K562 (cell line): Measurements from ENCODE around the gene KRT5. TPM values are rescaled to one million over a fixed set of nuclear protein-coding genes. Genes with fewer than 3 reads are reported as not detected.

ENCODE experiments used
- ATAC-seq: fragments of 200-7000 bp; cut with Tn5 transposase; 3 replicates; pipeline ENCODE4 v1.9.1; 2020; ENCODE audit warnings: moderate library complexity
- BruUV-seq: library from RNA; stranded (reverse); fragments of 400-500 nt; replicated peaks from 2 replicates; lab custom pipeline; 2021; lab: Mats Ljungman, UMichigan
- CTCF ChIA-PET: fragments of 300-600 bp; formaldehyde crosslinking; extraction: SDS; loops from one replicate; lab custom pipeline; 2021; ENCODE audit warnings: low intra/inter-chr PET ratio; lab: Yijun Ruan, JAX
- POLR2A ChIA-PET: fragments of 300-600, 350-650 bp; sonication (Branson Sonifier 250); formaldehyde crosslinking; extraction: SDS; loops from one replicate; lab custom pipeline; 2021; ENCODE audit warnings: antibody characterized with exemption, inconsistent platforms; lab: Yijun Ruan, JAX
- DNase-seq, 4 experiments: peaks; one replicate each; pipeline versions ENCODE4 v3.0.0 to v3.0.0-alpha.2; 2011 to 2018; ENCODE audit warnings: low spot score in 3 of 4, mixed read lengths in 3 of 4; ENCODE audit errors: extremely low read depth in 1 of 4
- FAIRE-seq: peaks from 2 replicates; lab custom pipeline; 2011; peaks lifted over from hg19 to GRCh38; lab: Jason Lieb, UNC
- H2AFZ ChIP-seq: 2 replicates; pipeline ENCODE4 v1.6.0; 2011; ENCODE audit warnings: low read depth, low read length, control low read depth, inconsistent platforms
- H3K27ac ChIP-seq: fragments of 200-600 bp; 3 replicates; pipeline ENCODE4 v1.8.0; 2011; ENCODE audit warnings: low read depth, mild to moderate bottlenecking, control low read depth, inconsistent platforms, low read length, moderate library complexity, mixed read lengths; ENCODE audit errors: extremely low read depth
- H3K27me3 ChIP-seq, 2 experiments: fragments of 300-600 bp in 1 of 2; 2 replicates in 1 of 2; 3 replicates in 1 of 2; pipeline versions ENCODE4 v1.6.0 to v1.8.0; 2011; ENCODE audit warnings: inconsistent platforms in 2 of 2, low read length in 2 of 2, mild to moderate bottlenecking in 1 of 2, mixed read lengths in 1 of 2, moderate library complexity in 1 of 2; ENCODE audit not compliant: control insufficient read depth in 2 of 2, insufficient read depth in 2 of 2
- H3K36me3 ChIP-seq: fragments of 300-600 bp; 3 replicates; pipeline ENCODE4 v1.8.0; 2011; ENCODE audit warnings: mild to moderate bottlenecking, low read length, inconsistent platforms; ENCODE audit not compliant: control insufficient read depth, insufficient read depth
- H3K4me1 ChIP-seq, 2 experiments: fragments of 200-600 bp in 1 of 2; replicated peaks in 1 of 2; 2 replicates in 1 of 2; 3 replicates in 1 of 2; pipeline versions ENCODE4 v1.5.1 to v1.8.0; 2011; ENCODE audit warnings: inconsistent platforms in 2 of 2, low read length in 2 of 2, mild to moderate bottlenecking in 1 of 2, mixed read lengths in 1 of 2, moderate library complexity in 1 of 2; ENCODE audit not compliant: control insufficient read depth in 2 of 2, insufficient read depth in 2 of 2
- H3K4me2 ChIP-seq: 2 replicates; pipeline ENCODE4 v1.6.1; 2011; ENCODE audit warnings: low read length, control low read depth, inconsistent platforms, mixed read lengths; ENCODE audit not compliant: insufficient read depth
- H3K4me3 ChIP-seq: fragments of 200-600 bp; sonication (generic), shearing (Covaris generic); 2 replicates; pipeline ENCODE4 v1.5.1; 2016; ENCODE audit warnings: control low read depth, inconsistent platforms
- H3K79me2 ChIP-seq: fragments of 200-600 bp; 3 replicates; pipeline ENCODE4 v1.8.0; 2011; ENCODE audit warnings: low read length, inconsistent platforms; ENCODE audit not compliant: control insufficient read depth, insufficient read depth
- H3K9ac ChIP-seq, 2 experiments: 2 replicates each; pipeline versions ENCODE4 v1.6.0 to v1.6.1; 2011; ENCODE audit warnings: low read depth in 2 of 2, low read length in 2 of 2, control low read depth in 1 of 2, inconsistent platforms in 1 of 2, mild to moderate bottlenecking in 1 of 2, mixed read lengths in 1 of 2; ENCODE audit not compliant: insufficient read depth in 1 of 2
- H3K9me1 ChIP-seq: one replicate; pipeline ENCODE4 v1.6.0; 2011; ENCODE audit warnings: inconsistent platforms, mild to moderate bottlenecking, low read length, moderate library complexity; ENCODE audit not compliant: control insufficient read depth, insufficient read depth
- H3K9me3 ChIP-seq: replicated peaks from 2 replicates; pipeline ENCODE4 v1.5.1; 2011; ENCODE audit warnings: low read depth, low read length, inconsistent platforms; ENCODE audit not compliant: control insufficient read depth, insufficient read depth
- H4K20me1 ChIP-seq: replicated peaks from 2 replicates; pipeline ENCODE4 v1.6.1; 2011; ENCODE audit warnings: low read length, inconsistent platforms, mixed read lengths; ENCODE audit not compliant: control insufficient read depth, insufficient read depth
- BRD4 ChIP-seq: fragments of 200-600 bp; sonication (generic); IDR thresholded peaks from 2 replicates; pipeline ENCODE4 v1.6.1; 2017; ENCODE audit warnings: inconsistent platforms
- ETS2 ChIP-seq: IDR thresholded peaks from 2 replicates; pipeline ENCODE4 v1.6.1; 2016; ENCODE audit warnings: borderline replicate concordance, missing genetic modification characterization, mild to moderate bottlenecking, moderate library complexity, missing compliant biosample characterization; ENCODE audit not compliant: poor library complexity, severe bottlenecking
- HCFC1 ChIP-seq: IDR thresholded peaks from 2 replicates; pipeline ENCODE4 v1.6.1; 2012; ENCODE audit warnings: low read depth, low read length, improper control_type of control experiment
- KLF1 ChIP-seq: fragments of 450-650 bp; IDR thresholded peaks from 2 replicates; pipeline ENCODE4 v1.6.1; 2016; ENCODE audit warnings: missing genetic modification characterization, missing compliant biosample characterization
- MAZ ChIP-seq, 2 experiments: fragments of 450-650 bp in 1 of 2; sonication (generic) in 1 of 2; formaldehyde crosslinking; IDR thresholded peaks in 1 of 2; conservative IDR thresholded peaks in 1 of 2; 2 replicates each; pipeline versions ENCODE4 v1.4.0 to v1.5.0; 2020; ENCODE audit warnings: mild to moderate bottlenecking in 1 of 2, missing genetic modification reagents in 1 of 2
- NFXL1 ChIP-seq: fragments of 450-650 bp; formaldehyde crosslinking; IDR thresholded peaks from 2 replicates; pipeline ENCODE4 v1.4.0; 2021; ENCODE audit warnings: mild to moderate bottlenecking
- PCBP1 ChIP-seq: fragments of 200-400 bp; formaldehyde crosslinking; IDR thresholded peaks from 2 replicates; pipeline ENCODE4 v1.6.1; 2018; ENCODE audit warnings: mild to moderate bottlenecking, low read depth, low read length; ENCODE audit not compliant: poor library complexity, severe bottlenecking
- PCBP2 ChIP-seq: fragments of 200-400 bp; formaldehyde crosslinking; IDR thresholded peaks from 2 replicates; pipeline ENCODE4 v1.6.1; 2018; ENCODE audit warnings: low read length, low read depth, mild to moderate bottlenecking, moderate library complexity; ENCODE audit not compliant: poor library complexity, severe bottlenecking
- POLR3A ChIP-seq: IDR thresholded peaks from 2 replicates; pipeline ENCODE4 v1.6.1; 2011; ENCODE audit warnings: borderline replicate concordance, mild to moderate bottlenecking, moderate library complexity; ENCODE audit not compliant: insufficient read length, insufficient read depth; ENCODE audit errors: extremely low read depth
- RHOXF2B ChIP-seq: fragments of 250-450 bp; sonication (Bioruptor Pico); conservative IDR thresholded peaks from 2 replicates; pipeline ENCODE4 v1.5.1; 2021
- SNRNP70 ChIP-seq: fragments of 200-400 bp; formaldehyde crosslinking; optimal IDR thresholded peaks from 2 replicates; pipeline ENCODE3; 2017; ENCODE audit warnings: low read depth, low read length
- U2AF2 ChIP-seq: fragments of 200-400 bp; formaldehyde crosslinking; optimal IDR thresholded peaks from 2 replicates; pipeline ENCODE3; 2017; ENCODE audit warnings: low read depth, mild to moderate bottlenecking, low read length
- ZNF184 ChIP-seq: sonication (generic); formaldehyde crosslinking; IDR thresholded peaks from 2 replicates; pipeline ENCODE4 v1.5.0; 2020; ENCODE audit warnings: missing genetic modification reagents
- ZNF57 ChIP-seq: fragments of 450-650 bp; formaldehyde crosslinking; IDR thresholded peaks from 2 replicates; pipeline ENCODE4 v1.4.0; 2020; ENCODE audit warnings: mild to moderate bottlenecking, moderate library complexity
- ZNF583 ChIP-seq: fragments of 250-450 bp; sonication (Bioruptor Pico); IDR thresholded peaks from 2 replicates; pipeline ENCODE4 v1.4.0; 2020
- ZNF696 ChIP-seq: fragments of 250-450 bp; sonication (Bioruptor Pico); conservative IDR thresholded peaks from 2 replicates; pipeline ENCODE4 v1.4.0; 2020; ENCODE audit warnings: mild to moderate bottlenecking, moderate library complexity
- WGBS: fragments of 100-300 bp; shearing (Covaris generic); methylation state at CpG from one replicate; pipeline ENCODE4 v1.1.6; 2016; ENCODE audit warnings: low coverage, mixed read lengths; ENCODE audit not compliant: insufficient coverage; ENCODE audit errors: missing lambda C conversion rate; 5-methylcytosine and 5-hydroxymethylcytosine counted together
- in situ Hi-C: fragments of 300-500 bp; cut with MboI; formaldehyde crosslinking; loops from 4 replicates; pipeline ENCODE4 v1.15.0; 2018; ENCODE audit warnings: inconsistent platforms, mixed read lengths
- intact Hi-C: fragments of 100-400 bp; cut with micrococcal nuclease; formaldehyde crosslinking; loops from 2 replicates; pipeline ENCODE4 v1.14.2; 2022
- polyA plus RNA-seq, 8 experiments: library from polyadenylated mRNA; depleted of rRNA in 4 of 8; stranded (reverse) in 5 of 8; unstranded in 3 of 8; fragments of >200 nt; fragmentation: Nextera tagmentation in 2 of 8; fragmentation: Illumina TruSeq in 1 of 8; extraction: Ambion mirVana in 2 of 8; extraction: Trizol in 1 of 8; gene quantifications; 2 replicates each; pipeline versions ENCODE4 v1.2.1 to v1.2.3, GENCODE V29; 2011 to 2014; ENCODE audit warnings: inconsistent platforms in 1 of 8, missing spikeins in 1 of 8
- total RNA-seq, 7 experiments: library from RNA; depleted of rRNA in 6 of 7; stranded (reverse); fragments of >200 nt in 6 of 7; fragmentation: Illumina TruSeq in 2 of 7; extraction: Trizol in 2 of 7; gene quantifications; 2 replicates each; pipeline versions ENCODE4 v1.2.1 to v1.2.3, GENCODE V29; 2011 to 2021; ENCODE audit warnings: low replicate concordance in 1 of 7
- TF ChIP-seq, protein P1 (sequence below): sonication (generic); formaldehyde crosslinking; IDR thresholded peaks from 2 replicates; pipeline ENCODE4 v1.4.0; 2020; ENCODE audit warnings: mild to moderate bottlenecking, missing genetic modification reagents

KRT5 gene
- total and polyA plus RNA-seq, 9 of the 15 experiments (the other 6 are each of a cell fraction or from before 2014, with no cell fraction given): 0.32 TPM; not detected in 8

DNA sequence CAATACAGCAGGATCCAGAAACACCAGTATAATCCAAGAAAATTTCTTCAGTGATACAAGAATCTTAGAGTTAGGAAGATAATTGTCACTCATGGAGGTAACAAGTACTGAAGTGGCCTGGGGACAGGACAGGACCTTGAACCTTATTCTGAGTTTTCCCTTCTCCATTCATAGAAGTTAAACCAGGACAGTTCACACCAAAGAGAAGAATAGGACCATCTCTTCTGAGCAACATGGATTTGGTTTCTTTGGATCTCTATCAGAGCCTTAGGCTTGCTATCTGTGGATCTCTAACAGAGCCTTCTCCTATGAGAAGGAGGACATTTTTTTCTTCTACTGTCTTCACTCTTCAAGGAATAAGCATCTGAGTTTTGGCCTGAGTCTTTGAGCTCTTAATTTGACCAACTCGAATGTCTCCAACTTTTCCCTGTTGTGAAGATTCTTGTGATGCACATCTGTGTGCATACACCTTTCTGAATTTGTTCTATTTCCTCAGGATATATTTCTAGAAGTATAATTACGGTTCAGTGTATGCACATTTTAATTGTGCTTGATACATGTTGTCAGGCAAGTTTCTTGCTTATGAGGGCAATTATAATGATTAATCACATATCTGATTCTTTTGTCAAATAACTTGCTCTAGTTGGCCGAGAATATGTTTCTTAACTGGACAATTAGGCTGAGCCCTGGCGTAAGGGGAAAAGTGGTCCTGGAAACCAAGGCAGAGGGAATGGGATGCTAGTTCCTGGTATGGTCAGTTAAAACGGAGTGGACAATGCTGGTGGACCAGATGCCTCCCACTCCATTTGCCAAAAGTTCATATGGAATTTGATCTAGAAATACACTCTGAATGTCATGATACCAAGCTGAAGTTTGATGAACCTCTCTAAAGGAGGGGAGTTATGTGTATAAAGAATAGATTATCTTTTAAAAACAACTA, 33.8 kb downstream of the KRT5 start:
- in situ Hi-C loops (no loop called here), intact Hi-C loops (no loop called here)
- Histone ChIP-seq H3K9me1 (no peaks in the 10 kb centered on the region), H3K9me3 (no peaks in the 10 kb centered on the region), H3K27ac (no peak overlapping the region), H3K36me3 (no peaks in the 10 kb centered on the region), H3K4me1 (no peaks in the 10 kb centered on the region), H3K4me3 (no peak overlapping the region), H4K20me1 (no peaks in the 10 kb centered on the region), H2AFZ (no peak overlapping the region), H3K4me2 (no peak overlapping the region), H3K27me3 (peaks cover 0 to 14% of the 10 kb centered on the region in 2 experiments; a peak in 3 of 5 replicates), H3K79me2 (no peaks in the 10 kb centered on the region), H3K9ac (no peak overlapping the region)
- TF ChIP-seq POLR3A (no peak), ZNF583 (CRISPR knock-in tag) (no peak), ZNF696 (CRISPR knock-in tag) (no peak), NFXL1 (CRISPR knock-in tag) (no peak), BRD4 (no peak), ZNF57 (CRISPR knock-in tag) (no peak), PCBP2 (no peak), KLF1 (tag) (no peak), PCBP1 (no peak), SNRNP70 (no peak), ZNF184 (CRISPR knock-in tag) (no peak), ETS2 (tag) (no peak), U2AF2 (no peak), HCFC1 (no peak), MAZ (CRISPR knock-in tag; conservative IDR thresholded peaks at IDR 0.05 in 1 of 2, IDR thresholded peaks at IDR 0.05 in 1 of 2) (no peak), RHOXF2B (no peak)
- TF ChIP-seq, protein P1, sequence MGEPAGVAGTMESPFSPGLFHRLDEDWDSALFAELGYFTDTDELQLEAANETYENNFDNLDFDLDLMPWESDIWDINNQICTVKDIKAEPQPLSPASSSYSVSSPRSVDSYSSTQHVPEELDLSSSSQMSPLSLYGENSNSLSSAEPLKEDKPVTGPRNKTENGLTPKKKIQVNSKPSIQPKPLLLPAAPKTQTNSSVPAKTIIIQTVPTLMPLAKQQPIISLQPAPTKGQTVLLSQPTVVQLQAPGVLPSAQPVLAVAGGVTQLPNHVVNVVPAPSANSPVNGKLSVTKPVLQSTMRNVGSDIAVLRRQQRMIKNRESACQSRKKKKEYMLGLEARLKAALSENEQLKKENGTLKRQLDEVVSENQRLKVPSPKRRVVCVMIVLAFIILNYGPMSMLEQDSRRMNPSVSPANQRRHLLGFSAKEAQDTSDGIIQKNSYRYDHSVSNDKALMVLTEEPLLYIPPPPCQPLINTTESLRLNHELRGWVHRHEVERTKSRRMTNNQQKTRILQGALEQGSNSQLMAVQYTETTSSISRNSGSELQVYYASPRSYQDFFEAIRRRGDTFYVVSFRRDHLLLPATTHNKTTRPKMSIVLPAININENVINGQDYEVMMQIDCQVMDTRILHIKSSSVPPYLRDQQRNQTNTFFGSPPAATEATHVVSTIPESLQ (CRISPR knock-in tag): no peak
- 1% methylated on average over 5 of the region's 5 CpGs for WGBS
- CTCF ChIA-PET: no interaction called here
- no peak for FAIRE-seq
- DNase-seq: no peak
- no TSS peak for BruUV-seq
- POLR2A ChIA-PET: no interaction called here
- ATAC-seq: no peak
